Hepatocyte (in vitro differentiated cells): ENCODE measurements around the gene NXN.

Experiments
- CTCF ChIP-seq: fragments of 200-600 bp; sonication (generic); IDR thresholded peaks from 2 replicates; pipeline ENCODE4 v1.5.1; 2016; ENCODE audit warnings: antibody characterized with exemption, mild to moderate bottlenecking; ENCODE audit not compliant: poor library complexity
- EZH2phosphoT487 ChIP-seq: fragments of 200-600 bp; sonication (generic); IDR thresholded peaks from one replicate; pipeline ENCODE4 v1.6.1; 2018; ENCODE audit warnings: antibody characterized with exemption, mild to moderate bottlenecking, low read depth, moderate library complexity; ENCODE audit not compliant: unreplicated experiment, severe bottlenecking

DNA sequence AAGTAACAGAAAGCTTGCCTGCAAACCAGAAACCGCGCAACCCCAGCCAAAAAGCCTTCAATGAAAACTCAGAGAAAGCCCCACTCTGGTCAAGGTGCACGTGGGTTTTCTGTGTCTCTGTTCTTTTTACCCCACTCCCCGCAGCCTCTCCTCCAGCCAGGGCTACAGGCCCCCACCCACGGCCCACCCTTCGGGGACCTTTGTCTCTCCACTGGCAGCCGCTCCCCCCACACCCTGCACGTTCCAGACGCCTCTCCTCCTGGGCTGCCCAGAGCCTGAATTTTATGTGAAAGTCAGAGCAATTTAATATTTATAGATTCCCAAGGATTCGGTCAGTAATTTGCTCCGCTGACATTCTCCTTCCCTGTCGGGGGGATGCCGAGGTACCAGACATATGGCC is 173.2 kb downstream of the NXN start:
- TF ChIP-seq CTCF (no peak), EZH2phosphoT487 (no peak)
